Bone marrow (tissue), 2 donors: ENCODE results near the gene RSU1.

Experiments used
- DNase-seq, 2 donors: peaks; one replicate each; lab custom pipeline; 2025; lab: John Stamatoyannopoulos, UW

The RSU1 gene

GRCh38 chr10:16822027-16822426 is 4.8 kb upstream of the RSU1 start:
- DNase-seq: no peak

GRCh38 chr10:16820421-16820820 is 3.2 kb upstream of the RSU1 start:
- DNase-seq: no peak

- DNase-seq: no peak
Observed at GRCh38 chr10:16820018-16820417, 2.8 kb upstream of the RSU1 start.

GRCh38 chr10:16819436-16819835 is 2.2 kb upstream of the RSU1 start:
- DNase-seq: no peak

GRCh38 chr10:16819026-16819425 is 1.8 kb upstream of the RSU1 start:
- no peak for DNase-seq

GRCh38 chr10:16816830-16817124 is 447 bp downstream of the RSU1 start:
- DNase-seq: no peak

- no peak for DNase-seq
Observed at GRCh38 chr10:16816171-16816570, 1.1 kb downstream of the RSU1 start.

GRCh38 chr10:16814012-16814411 is 3.2 kb downstream of the RSU1 start:
- DNase-seq: no peak

GRCh38 chr10:16812676-16813075 is 4.5 kb downstream of the RSU1 start:
- DNase-seq: no peak

GRCh38 chr10:16811765-16812164 is 5.5 kb downstream of the RSU1 start:
- DNase-seq: no peak

GRCh38 chr10:16811292-16811691 is 5.9 kb downstream of the RSU1 start:
- DNase-seq: no peak

GRCh38 chr10:16809074-16809718 is 8.0 kb downstream of the RSU1 start:
- no peak for DNase-seq

- DNase-seq: no peak
Observed at GRCh38 chr10:16804123-16804522, 13.1 kb downstream of the RSU1 start.

GRCh38 chr10:16803464-16803863 is 13.8 kb downstream of the RSU1 start:
- DNase-seq: no peak

GRCh38 chr10:16799621-16800020 is 17.6 kb downstream of the RSU1 start:
- no peak for DNase-seq

- DNase-seq: no peak
Observed at GRCh38 chr10:16798571-16798970, 18.7 kb downstream of the RSU1 start.

- no peak for DNase-seq
Observed at GRCh38 chr10:16795410-16796073, 21.7 kb downstream of the RSU1 start.

GRCh38 chr10:16794005-16794404 is 23.2 kb downstream of the RSU1 start:
- no peak for DNase-seq

- DNase-seq: no peak
Observed at GRCh38 chr10:16792675-16793074, 24.5 kb downstream of the RSU1 start.

GRCh38 chr10:16789765-16790164 is 27.5 kb downstream of the RSU1 start:
- DNase-seq: no peak

- DNase-seq: no peak
Observed at GRCh38 chr10:16789261-16789660, 28.0 kb downstream of the RSU1 start.

- DNase-seq: no peak
Observed at GRCh38 chr10:16788778-16789177, 28.4 kb downstream of the RSU1 start.

- DNase-seq: no peak
Observed at GRCh38 chr10:16788125-16788524, 29.1 kb downstream of the RSU1 start.

- DNase-seq: no peak
Observed at GRCh38 chr10:16787361-16787791, 29.8 kb downstream of the RSU1 start.
